GM19372 (cell line): ENCODE data around the gene NPHS1.
"Not testable (repeated sequence)": the region's sequence is repeated elsewhere in the genome, so short reads cannot be mapped to it uniquely, and the experiment has no call there.

Source experiments
- ATAC-seq: cut with Tn5 transposase; IDR thresholded peaks from one replicate; pipeline ENCODE4 v1.9.1; 2021; ENCODE audit warnings: mild to moderate bottlenecking, low read depth, moderate library complexity; ENCODE audit not compliant: unreplicated experiment

NPHS1 gene

DNA sequence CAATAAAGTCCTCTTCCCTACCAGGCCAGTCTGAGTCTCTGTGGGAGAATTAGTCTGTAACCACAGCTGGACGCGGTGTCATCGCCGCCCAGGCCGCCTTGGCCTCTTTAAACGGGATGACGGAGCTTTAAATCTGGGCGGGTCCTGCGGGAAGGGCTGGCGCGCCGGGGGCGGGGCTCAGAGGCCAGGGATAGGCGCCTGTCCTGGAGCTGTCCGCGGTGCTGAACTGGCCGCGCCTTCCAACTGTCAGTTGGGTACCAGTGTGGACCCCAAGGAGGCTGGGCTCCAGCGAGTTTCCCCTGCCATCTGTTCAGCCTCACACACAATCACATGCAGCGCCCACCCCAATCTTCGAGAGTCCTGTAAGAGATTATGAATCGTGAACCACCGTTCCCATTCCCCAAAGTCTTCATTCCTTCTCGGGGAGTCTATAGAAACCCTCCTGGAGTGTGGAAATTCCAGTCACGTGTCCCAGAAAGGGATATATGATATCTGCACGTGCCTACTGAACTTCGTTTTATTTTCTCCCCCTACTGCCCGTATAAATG is 27.5 kb upstream of the NPHS1 start:
- no peak for ATAC-seq

DNA sequence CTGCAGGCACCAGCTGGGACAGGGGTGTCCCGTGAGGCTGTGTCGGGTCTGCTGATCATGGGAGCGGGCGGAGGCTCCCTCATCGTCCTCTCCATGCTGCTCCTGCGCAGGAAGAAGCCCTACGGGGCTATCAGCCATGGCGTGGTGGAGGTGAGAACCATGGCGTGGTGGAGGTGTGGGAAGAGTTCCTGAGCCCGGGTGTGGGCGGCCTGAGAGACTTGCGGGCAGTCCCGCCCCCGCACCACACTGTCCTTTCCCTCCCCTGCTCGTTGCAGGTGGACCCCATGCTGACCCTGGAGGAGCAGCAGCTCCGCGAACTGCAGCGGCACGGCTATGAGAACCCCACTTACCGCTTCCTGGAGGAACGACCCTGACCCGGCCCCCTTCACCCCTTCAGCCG is 26.8 kb upstream of the NPHS1 start:
- no peak for ATAC-seq

DNA sequence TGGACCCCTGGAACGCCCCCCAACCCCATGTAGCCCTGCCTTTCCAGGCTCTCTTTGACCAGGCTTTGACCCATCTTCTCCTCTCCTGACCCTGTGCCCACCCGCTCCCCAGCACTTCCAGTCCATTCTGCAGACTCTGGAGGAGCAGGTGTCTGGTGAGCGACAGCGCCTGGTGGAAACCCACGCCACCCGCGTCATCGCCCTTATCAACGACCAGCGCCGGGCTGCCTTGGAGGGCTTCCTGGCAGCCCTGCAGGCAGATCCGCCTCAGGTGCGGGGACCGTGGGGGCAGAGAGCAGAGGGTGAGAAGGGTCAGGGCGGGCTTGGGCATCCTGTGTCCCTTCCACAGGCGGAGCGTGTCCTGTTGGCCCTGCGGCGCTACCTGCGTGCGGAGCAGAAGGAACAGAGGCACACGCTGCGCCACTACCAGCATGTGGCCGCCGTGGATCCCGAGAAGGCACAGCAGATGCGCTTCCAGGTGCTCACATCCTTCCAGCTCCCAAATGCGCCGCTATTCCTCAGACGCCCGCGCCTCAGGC is 22.2 kb upstream of the NPHS1 start:
- ATAC-seq = no peak

DNA sequence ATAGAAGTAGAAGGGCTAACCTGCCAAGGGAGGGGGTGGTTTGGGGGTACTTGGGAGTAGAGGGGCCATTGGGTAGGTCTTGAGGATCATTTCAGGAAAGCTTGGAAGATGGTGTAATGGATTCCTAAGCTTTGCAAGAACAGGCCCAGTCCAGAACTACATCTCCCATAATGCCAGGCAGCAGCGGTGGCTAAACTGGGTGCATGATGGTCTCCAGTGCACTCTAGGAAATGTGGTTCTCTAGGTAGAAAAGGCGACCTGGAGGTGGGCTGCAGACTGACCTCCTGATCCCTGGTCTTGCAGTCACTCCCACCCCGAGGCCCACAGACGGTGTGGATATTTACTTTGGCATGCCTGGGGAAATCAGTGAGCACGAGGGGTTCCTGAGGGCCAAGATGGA is 19.9 kb upstream of the NPHS1 start:
- no peak for ATAC-seq

DNA sequence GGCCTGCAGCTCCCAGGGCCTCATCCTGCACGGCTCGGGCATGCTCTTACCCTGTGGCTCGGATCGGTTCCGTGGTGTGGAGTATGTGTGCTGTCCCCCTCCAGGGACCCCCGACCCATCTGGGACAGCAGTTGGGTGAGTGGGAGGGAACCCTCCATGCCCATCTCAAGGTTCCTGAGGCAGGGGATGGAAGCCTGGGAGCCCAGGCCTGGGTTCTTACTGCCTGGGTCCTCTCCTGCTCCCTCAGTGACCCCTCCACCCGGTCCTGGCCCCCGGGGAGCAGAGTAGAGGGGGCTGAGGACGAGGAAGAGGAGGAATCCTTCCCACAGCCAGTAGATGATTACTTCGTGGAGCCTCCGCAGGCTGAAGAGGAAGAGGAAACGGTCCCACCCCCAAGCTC is 19.3 kb upstream of the NPHS1 start:
- no peak for ATAC-seq

DNA sequence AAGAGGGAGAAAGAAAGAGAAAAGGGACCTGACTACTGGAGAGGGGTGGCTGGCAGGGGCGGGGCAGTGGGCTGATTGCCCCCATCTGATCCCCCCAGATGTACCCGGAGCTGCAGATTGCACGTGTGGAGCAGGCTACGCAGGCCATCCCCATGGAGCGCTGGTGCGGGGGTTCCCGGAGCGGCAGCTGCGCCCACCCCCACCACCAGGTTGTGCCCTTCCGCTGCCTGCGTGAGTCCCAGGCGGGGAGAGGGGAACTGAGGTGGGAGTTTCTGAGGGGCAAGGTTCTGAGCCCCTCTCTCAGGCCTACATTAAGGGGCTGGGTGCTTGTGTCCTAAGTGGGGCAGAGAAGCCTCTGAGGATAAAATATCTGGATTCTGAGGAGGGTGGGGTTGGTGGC is 18.5 kb upstream of the NPHS1 start:
- no peak for ATAC-seq

DNA sequence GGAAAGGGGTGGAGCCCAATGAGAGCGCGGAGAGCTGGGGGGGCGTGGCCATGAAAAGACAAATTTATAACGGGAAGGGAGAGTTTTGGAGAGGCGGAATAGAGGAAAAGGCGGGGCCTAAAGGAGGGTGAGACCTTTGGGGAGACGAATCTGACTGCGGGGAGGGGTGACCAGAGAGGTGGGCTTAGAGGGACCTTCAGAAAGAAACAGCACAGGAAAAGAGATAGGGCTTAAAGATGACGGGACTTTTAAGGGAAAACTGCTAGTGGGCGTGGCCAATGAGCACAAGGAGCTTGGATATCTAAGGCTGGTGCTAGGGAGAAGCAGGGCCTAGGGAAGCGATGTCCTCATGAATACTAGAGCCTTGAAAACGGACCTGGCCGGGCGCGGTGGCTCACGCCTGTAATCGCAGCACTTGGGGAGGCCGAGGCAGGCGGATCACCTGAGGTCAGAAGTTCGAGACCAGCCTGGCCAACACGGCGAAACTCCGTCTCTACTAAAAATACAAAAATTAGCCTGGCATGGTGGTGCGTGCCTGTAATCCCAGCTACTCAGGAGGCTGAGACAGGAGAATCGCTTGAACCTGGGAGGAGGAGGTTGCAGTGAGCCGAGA is 17.9 kb upstream of the NPHS1 start:
- not testable (repeated sequence) for ATAC-seq

DNA sequence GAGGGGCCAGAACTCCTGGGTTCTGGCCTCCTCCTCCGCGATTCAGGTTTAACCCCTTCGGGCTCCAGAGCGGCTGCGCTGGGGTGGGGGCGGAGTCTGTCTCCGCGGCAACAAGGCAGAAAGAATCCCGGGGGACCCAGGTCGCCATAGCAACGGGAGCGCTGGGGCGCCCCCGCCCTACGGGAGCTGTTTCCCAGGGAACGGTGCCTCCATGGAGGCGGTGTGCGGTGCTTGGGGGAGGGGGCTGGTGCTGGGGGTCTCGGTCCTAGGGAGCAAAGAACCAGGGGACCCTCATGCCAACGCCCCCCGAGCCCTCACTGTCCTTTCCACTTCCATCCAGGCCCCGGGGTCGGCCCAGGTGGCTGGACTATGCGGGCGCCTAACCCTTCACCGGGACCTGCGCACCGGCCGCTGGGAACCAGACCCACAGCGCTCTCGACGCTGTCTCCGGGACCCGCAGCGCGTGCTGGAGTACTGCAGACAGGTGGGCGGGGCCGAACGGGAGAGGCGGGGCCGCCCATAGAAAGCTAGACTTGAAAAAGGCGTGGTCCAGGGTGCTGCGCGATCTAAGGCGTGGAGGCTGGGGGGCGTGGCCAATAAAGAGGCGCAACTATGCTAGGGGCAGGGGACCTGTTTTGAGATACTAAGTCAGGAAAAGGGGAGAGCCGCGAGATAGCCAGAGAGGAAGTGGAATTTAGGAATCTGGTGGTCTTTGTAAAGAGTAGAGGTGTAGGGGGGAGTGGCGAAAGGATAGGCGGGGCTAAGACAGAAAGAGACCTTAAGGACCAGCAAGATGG is 17.2 kb upstream of the NPHS1 start:
- ATAC-seq = no peak

DNA sequence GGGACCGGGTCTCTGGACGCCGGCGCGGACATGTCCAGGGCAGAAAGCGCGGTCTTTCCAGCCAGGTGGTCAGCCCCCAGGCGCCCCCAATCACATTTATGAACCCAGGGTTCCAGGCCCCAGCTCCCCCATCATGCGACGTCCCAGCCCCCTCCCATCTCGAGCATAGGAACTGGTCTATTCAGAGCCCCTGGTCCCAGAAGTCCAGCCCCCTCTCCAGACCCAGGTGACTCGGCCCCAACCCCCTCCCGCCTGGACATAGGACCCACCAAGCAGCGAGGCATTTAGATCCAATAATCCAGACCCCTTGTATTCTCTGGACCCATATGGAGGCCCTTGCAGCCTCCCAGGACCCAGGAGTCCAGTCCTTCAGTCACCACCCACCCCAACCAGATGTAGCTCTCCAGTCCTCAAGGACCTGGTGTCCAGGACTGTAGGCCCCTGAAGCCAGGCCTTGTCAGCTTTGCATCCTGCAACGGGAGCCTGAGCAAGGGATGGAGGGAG is 16.6 kb upstream of the NPHS1 start:
- ATAC-seq = no peak

DNA sequence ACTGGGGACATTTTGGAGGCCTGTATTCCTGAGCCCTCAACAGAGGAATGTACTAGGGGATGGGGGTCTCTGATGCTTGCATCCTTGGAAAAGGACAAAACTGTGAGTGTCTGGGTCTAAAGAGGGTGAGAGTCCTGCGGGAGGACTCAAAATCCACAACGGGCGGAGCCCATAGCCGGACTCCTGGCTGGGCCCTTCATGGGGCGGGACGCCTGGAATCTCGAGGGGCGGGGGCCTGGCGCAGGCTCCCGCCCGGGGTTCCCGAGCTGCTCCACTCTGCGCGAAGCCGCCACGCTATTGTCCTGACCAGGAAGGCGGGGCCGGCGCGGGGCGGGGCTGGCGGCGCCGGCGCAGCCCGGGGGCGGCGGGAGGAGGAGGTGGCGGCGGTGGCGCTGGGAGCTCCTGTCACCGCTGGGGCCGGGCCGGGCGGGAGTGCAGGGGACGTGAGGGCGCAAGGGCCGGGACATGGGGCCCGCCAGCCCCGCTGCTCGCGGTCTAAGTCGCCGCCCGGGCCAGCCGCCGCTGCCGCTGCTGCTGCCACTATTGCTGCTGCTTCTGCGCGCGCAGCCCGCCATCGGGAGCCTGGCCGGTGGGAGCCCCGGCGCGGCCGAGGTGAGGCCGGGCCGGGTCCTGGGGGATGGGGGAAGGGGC is 16.0 kb upstream of the NPHS1 start, which contains the start of gene APLP1:
Gene APLP1, plus strand, starts transcription at position 403 of the 651 bp plus-strand sequence. Its CDS starts 63 bp downstream, at position 466.
- ATAC-seq = no peak

DNA sequence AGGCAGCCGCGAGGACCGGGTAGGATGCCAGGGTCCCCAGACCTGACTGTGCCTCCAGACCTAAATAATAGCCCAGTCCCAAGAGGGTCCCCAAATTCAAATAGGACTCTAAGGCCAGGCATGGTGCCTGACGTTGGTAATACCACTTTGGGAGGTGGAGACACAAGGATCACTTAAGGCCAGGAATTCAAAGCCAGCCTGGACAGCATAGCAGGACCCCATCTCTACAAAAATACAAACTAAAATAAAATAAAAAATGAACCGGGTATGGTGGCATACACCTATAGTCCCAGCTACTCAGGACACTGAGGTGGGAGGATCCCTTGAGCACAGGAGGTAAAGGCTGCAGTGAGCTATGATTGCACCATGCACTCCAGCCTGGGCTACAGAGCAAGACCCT is 10.7 kb upstream of the NPHS1 start:
- ATAC-seq = no peak

DNA sequence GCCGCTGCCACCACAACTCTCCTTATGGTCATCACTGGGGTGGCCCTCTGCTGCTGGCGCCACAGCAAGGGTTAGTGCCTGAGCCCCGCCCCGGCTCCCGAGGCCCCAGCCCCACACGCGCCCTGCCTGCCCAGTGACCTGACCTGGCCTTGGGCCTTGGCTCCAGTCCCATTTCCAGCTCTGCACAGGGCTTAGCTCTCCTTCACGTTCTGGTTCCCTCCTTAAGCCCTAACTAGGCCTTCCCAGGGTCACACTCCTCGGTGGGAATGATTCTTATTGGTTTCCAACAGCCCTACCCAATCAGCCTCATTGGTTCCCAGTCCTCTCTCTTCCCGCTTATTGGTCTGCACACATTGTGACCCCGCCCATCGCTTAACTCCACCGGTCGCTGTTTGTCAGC is 10.2 kb upstream of the NPHS1 start:
- no peak for ATAC-seq

DNA sequence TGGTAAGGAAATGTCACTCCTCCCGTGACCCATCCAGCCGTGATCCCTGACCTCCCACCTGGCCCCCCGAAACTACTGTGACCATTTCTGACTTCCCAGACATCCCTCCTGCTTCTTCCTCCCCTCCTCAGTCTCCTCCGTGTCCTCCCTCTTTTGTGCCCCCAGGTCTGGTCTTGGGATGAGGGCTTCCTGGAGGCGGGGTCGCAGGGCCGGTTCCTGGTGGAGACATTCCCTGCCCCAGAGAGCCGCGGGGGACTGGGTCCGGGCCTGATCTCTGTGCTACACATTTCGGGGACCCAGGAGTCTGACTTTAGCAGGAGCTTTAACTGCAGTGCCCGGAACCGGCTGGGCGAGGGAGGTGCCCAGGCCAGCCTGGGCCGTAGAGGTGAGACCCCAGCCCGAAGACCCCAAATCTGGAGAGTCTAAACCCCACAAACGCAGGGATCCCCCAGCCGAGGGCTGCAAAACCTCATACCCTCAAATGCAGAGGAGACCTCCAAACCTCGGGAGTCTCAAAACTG is 9.4 kb upstream of the NPHS1 start:
- ATAC-seq = no peak

DNA sequence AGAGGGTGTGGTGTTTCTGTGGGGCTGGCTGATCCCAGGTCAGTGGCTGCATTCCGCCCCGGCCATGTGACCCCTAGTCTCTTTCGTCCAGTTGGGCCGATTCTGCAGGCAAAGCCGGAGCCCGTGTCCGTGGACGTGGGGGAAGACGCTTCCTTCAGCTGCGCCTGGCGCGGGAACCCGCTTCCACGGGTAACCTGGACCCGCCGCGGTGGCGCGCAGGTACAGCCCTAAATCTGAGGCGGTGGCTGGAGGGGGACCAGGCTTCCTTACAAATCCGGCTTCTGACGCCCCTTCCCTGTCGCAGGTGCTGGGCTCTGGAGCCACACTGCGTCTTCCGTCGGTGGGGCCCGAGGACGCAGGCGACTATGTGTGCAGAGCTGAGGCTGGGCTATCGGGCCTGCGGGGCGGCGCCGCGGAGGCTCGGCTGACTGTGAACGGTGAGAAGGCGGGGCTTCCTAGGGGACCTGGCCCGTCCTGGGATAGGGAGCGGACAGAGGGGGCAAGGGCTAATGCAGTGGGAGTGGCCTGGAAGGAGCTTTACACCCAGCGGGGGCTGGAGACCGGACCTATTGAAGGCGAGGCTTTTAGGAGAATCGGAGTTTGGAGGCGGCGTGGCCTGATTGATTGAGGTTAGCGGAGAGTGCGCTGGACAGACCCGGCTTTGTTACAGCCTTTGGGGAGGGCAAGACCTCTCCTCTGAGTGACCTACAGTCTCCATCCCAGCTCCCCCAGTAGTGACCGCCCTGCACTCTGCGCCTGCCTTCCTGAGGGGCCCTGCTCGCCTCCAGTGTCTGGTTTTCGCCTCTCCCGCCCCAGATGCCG is 8.7 kb upstream of the NPHS1 start:
- no peak for ATAC-seq

DNA sequence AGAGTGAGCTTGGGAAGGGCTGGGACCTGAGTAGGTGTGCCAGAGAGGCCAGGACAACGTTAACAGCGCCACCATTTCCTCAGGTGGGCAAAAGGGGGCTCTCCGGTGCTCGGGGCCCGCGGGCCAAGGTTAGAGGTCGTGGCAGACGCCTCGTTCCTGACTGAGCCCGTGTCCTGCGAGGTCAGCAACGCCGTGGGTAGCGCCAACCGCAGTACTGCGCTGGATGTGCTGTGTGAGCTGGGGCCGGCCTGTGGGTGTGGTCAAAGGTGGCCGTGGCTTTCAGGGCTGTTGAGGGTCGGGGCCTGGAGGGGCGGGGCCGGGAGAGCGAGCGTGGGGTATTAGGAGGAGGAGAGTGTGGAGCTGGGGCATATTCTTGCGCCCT is 8.1 kb upstream of the NPHS1 start:
- ATAC-seq = no peak

DNA sequence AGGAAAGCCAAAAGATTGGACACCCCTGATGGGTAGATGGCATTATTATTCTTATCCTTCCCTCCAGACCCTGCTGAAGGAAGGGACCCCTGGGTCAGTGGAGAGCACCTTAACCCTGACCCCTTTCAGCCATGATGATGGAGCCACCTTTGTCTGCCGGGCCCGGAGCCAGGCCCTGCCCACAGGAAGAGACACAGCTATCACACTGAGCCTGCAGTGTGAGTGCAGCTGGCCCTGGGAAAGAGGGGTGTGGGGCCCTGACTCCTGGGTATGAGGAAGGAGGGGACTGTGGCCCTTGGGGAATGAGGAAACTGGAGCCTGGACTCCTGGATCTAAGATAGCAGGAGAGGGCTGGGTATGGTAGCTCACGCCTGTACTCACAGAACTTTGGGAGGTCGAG is 7.1 kb upstream of the NPHS1 start:
- ATAC-seq = no peak

DNA sequence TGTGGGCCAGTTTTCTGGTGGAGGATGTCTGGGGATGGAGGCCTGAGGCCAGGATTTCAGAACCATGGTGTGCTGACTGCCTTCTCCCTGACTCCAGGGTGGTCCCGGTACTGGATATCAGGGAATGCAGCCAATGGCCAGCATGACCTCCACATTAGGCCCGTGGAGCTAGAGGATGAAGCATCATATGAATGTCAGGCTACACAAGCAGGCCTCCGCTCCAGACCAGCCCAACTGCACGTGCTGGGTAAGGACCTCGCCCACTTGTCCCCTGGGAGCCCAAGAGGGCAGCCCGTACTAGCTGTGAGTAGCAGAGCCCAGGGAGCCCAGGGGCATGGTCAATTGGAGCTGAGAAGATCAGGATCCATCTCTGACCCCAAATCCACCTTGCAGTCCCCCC is 6.0 kb upstream of the NPHS1 start:
- ATAC-seq = no peak

DNA sequence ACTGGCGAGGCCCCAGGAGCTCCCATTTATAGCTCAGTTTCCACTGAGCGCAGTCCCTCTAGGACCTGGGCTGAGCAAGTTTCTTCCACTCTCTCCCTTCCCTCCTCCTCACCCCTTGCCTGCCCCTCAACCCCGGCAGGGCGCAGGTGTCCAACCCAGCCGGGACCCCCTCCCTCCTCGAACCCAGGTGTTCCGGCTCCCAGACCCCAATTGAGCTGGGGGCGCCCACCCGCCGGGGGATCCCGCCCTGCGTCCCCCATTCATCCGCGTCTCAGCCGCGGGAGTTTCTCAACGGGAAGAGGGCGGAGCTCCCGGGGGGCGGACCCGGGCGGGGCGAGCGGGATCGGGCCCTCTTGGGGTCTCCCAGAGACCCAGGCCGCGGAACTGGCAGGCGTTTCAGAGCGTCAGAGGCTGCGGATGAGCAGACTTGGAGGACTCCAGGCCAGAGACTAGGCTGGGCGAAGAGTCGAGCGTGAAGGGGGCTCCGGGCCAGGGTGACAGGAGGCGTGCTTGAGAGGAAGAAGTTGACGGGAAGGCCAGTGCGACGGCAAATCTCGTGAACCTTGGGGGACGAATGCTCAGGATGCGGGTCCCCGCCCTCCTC is 4.3 kb upstream of the NPHS1 start, which contains the start of gene KIRREL2:
Gene KIRREL2, plus strand, starts transcription at position 366 of the 604 bp plus-strand sequence. Its CDS starts 209 bp downstream, at position 575.
- no peak for ATAC-seq

DNA sequence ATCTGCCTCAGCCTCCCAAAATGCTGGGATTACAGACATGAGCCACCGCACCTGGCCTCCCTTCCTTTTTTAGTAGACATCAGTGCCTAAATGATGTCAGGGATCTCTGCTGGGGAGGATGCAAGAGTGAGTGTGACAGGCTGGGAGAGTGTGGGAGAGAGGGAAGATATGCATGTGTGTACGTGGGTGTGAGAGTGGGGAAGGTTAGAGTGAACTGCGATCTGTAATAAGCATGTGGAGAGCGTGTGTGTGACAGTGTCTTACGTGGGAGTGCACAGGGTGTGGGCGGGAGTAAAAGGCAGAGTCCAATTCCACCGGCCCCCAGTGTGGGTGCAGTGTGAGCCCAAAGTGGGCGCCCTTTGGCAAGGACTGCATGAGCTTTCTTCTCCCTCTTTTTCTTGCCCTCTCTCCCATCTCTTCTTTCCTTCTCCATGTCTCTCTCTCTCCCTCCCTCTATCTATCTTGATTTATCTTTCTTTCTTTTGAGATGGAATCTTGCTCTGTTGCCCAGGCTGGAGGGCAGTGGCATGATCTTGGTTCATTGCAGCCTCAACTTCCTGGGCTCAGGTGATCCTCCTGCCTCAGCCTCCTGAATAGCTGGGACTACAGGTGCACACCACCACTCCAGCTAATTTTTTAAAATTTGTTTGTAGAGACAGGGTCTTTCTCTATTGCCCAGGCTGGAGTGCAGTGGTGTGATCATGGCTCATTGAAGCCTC is 893 bp upstream of the NPHS1 start:
- ATAC-seq = no peak
